HEK293 (cell line): Measurements from ENCODE around the gene BCORL1.
A peak's percentile ranks its signal among the peaks of the same experiment; 100 is the strongest.

ENCODE experiments used
- CTCF ChIA-PET: fragments of 350-600 bp; formaldehyde crosslinking; extraction: SDS; loops from one replicate; lab custom pipeline; 2021; ENCODE audit warnings: antibody characterized with exemption; lab: Yijun Ruan, JAX
- POLR2A ChIA-PET: fragments of 300-600 bp; formaldehyde crosslinking; extraction: SDS; loops from one replicate; lab custom pipeline; 2020; ENCODE audit warnings: antibody characterized with exemption, inconsistent platforms; lab: Yijun Ruan, JAX
- H3K27ac ChIP-seq: fragments of 200-500 bp; sonication (Bioruptor generic); 2 replicates; pipeline ENCODE4 v1.5.1; 2014; ENCODE audit warnings: low read depth, low read length, control low read depth, inconsistent platforms; ENCODE audit errors: extremely low read depth
- H3K36me3 ChIP-seq, 2 experiments: fragments of 200-500 bp in 1 of 2; sonication (Bioruptor generic) in 1 of 2; 1 replicate in 1 of 2; 2 replicates in 1 of 2; pipeline ENCODE4 v1.5.1; 2014 to 2017; ENCODE audit warnings: inconsistent platforms in 2 of 2, low read length in 2 of 2; ENCODE audit not compliant: control insufficient read depth in 2 of 2, insufficient read depth in 1 of 2
- H3K4me1 ChIP-seq: fragments of 200-500 bp; sonication (Bioruptor generic); 2 replicates; pipeline ENCODE4 v1.5.1; 2014; ENCODE audit warnings: mild to moderate bottlenecking, low read length, inconsistent platforms; ENCODE audit not compliant: control insufficient read depth, insufficient read depth
- H3K4me3 ChIP-seq: 2 replicates; pipeline ENCODE4 v1.5.1; 2011; ENCODE audit warnings: low read depth, mild to moderate bottlenecking, control low read depth, low read length, moderate library complexity
- H3K9me3 ChIP-seq: fragments of 200-500 bp; sonication (Bioruptor generic); 2 replicates; pipeline ENCODE4 v1.5.1; 2014; ENCODE audit warnings: low read depth, low read length, inconsistent platforms; ENCODE audit not compliant: control insufficient read depth, insufficient read depth
- GLIS1 ChIP-seq: fragments of 450-650 bp; formaldehyde crosslinking; IDR thresholded peaks from 2 replicates; pipeline ENCODE4 v1.5.1; 2016; ENCODE audit warnings: missing biosample characterization, missing genetic modification characterization
- GLIS2 ChIP-seq: fragments of 450-650 bp; formaldehyde crosslinking; IDR thresholded peaks from 2 replicates; pipeline ENCODE4 v1.5.1; 2016; ENCODE audit warnings: missing biosample characterization, missing genetic modification characterization
- IKZF3 ChIP-seq: fragments of 450-650 bp; IDR thresholded peaks from 2 replicates; pipeline ENCODE4 v1.5.0; 2018; ENCODE audit warnings: missing biosample characterization, mild to moderate bottlenecking, missing genetic modification characterization, moderate library complexity
- PRDM2 ChIP-seq: fragments of 450-650 bp; formaldehyde crosslinking; IDR thresholded peaks from 2 replicates; pipeline ENCODE4 v1.5.1; 2016; ENCODE audit warnings: missing biosample characterization, missing genetic modification characterization, borderline replicate concordance
- REST ChIP-seq: fragments of 450-650 bp; formaldehyde crosslinking; IDR thresholded peaks from 2 replicates; pipeline ENCODE4 v1.5.1; 2016; ENCODE audit warnings: missing biosample characterization, missing genetic modification characterization
- TRIM28 ChIP-seq: IDR thresholded peaks from 2 replicates; pipeline ENCODE4 v1.6.1; 2011; ENCODE audit warnings: low read length, control low read depth, borderline replicate concordance
- ZBTB20 ChIP-seq: fragments of 450-650 bp; formaldehyde crosslinking; IDR thresholded peaks from 2 replicates; pipeline ENCODE4 v1.5.1; 2016; ENCODE audit warnings: missing biosample characterization, missing genetic modification characterization
- ZNF114 ChIP-seq: fragments of 450-650 bp; formaldehyde crosslinking; IDR thresholded peaks from 2 replicates; pipeline ENCODE4 v1.5.0; 2017; ENCODE audit warnings: missing biosample characterization, missing genetic modification characterization
- ZNF133 ChIP-seq: fragments of 450-650 bp; formaldehyde crosslinking; IDR thresholded peaks from 2 replicates; pipeline ENCODE4 v1.5.1; 2016; ENCODE audit warnings: missing biosample characterization, missing genetic modification characterization
- ZNF146 ChIP-seq: fragments of 450-650 bp; formaldehyde crosslinking; IDR thresholded peaks from 2 replicates; pipeline ENCODE4 v1.5.1; 2016; ENCODE audit warnings: missing biosample characterization, missing genetic modification characterization
- ZNF174 ChIP-seq: fragments of 450-650 bp; formaldehyde crosslinking; IDR thresholded peaks from 2 replicates; pipeline ENCODE4 v1.5.0; 2017; ENCODE audit warnings: missing biosample characterization, mild to moderate bottlenecking, missing genetic modification characterization
- ZNF366 ChIP-seq: fragments of 450-650 bp; formaldehyde crosslinking; conservative IDR thresholded peaks from 2 replicates; pipeline ENCODE4 v1.5.1; 2016; ENCODE audit warnings: missing biosample characterization, missing genetic modification characterization
- ZNF416 ChIP-seq: fragments of 450-650 bp; formaldehyde crosslinking; IDR thresholded peaks from 2 replicates; pipeline ENCODE4 v1.5.1; 2016; ENCODE audit warnings: missing biosample characterization, missing genetic modification characterization

Gene BCORL1

GRCh38 chrX:130083107-130083490, 100.7 kb downstream of the BCORL1 start (continued):
- no peak for TF ChIP-seq PRDM2 (tag by site-specific recombination)
- no peak for TF ChIP-seq TRIM28
- no peak for TF ChIP-seq ZNF174
- no peak for TF ChIP-seq ZNF114 (tag by site-specific recombination)
- TF ChIP-seq ZNF133: no peak
- TF ChIP-seq IKZF3 (tag by site-specific recombination): no peak
- no peak for TF ChIP-seq ZNF146
- TF ChIP-seq, all 188 proteins: peak for 0

- H3K36me3 ChIP-seq: peaks cover 0 to 4% of the 10 kb centered on the region in 2 experiments; a peak in 2 of 3 replicates
- no peaks in the 10 kb centered on the region for H3K4me1 ChIP-seq
- H3K27ac ChIP-seq: no peak overlapping the region
- no peaks in the 10 kb centered on the region for H3K9me3 ChIP-seq
- CTCF ChIA-PET: interaction anchor here (0.6 to 0.9 kb wide), 2 partner anchors 9 to 480 kb away, joined by 4 to 5 read pairs; no protein-coding TSS in a partner anchor
- H3K4me3 ChIP-seq: no peak overlapping the region
- TF ChIP-seq ZBTB20 (tag by site-specific recombination): no peak
- no peak for TF ChIP-seq REST (tag by site-specific recombination)
- peak; percentile 91 for TF ChIP-seq ZNF366
- POLR2A ChIA-PET: no interaction called here
Measured at GRCh38 chrX:130083656-130084382, 101.4 kb downstream of the BCORL1 start.

- TF ChIP-seq ZBTB20 (tag by site-specific recombination) (no peak), GLIS2 (tag by site-specific recombination) (peak; percentile 48; the same call in 1 of the 2 replicates), GLIS1 (tag by site-specific recombination) (peak; percentile 41; the same call in 1 of the 2 replicates), ZNF416 (tag by site-specific recombination) (no peak)
- TF ChIP-seq, all 188 proteins: peak for 2
- Histone ChIP-seq H3K27ac (no peak overlapping the region), H3K4me1 (no peaks in the 10 kb centered on the region), H3K36me3 (peaks cover 0 to 4% of the 10 kb centered on the region in 2 experiments; a peak in 2 of 3 replicates), H3K9me3 (no peaks in the 10 kb centered on the region), H3K4me3 (no peak overlapping the region)
- CTCF ChIA-PET: interaction anchor here (0.9 to 1.0 kb wide), 2 partner anchors 65 to 481 kb away, joined by 4 read pairs; no protein-coding TSS in a partner anchor
- POLR2A ChIA-PET: no interaction called here
Measured at GRCh38 chrX:130084631-130085237, 102.3 kb downstream of the BCORL1 start.
